Right renal cortex interstitium (tissue), 3 donors: Measurements from ENCODE around the gene CSF3R. TPM values are rescaled to one million over a fixed set of nuclear protein-coding genes. Genes with fewer than 3 reads are reported as not detected.
"Not testable (repeated sequence)": the region's sequence is repeated elsewhere in the genome, so short reads cannot be mapped to it uniquely, and the experiment has no call there.

ENCODE experiments used
- DNase-seq, 3 donors: peaks; one replicate each; pipeline ENCODE4 v3.0.0-alpha.2; 2013; ENCODE audit warnings: low read depth in 3 of 3, low spot score in 2 of 3
- polyA plus RNA-seq, 3 donors: library from polyadenylated mRNA; unstranded; fragments of 120-200 nt; gene quantifications; one replicate each; pipeline ENCODE4 v1.2.1, GENCODE V29; 2013; ENCODE audit not compliant: insufficient read length in 3 of 3

The CSF3R gene
- polyA plus RNA-seq, 3 donors = 2.0 to 3.6 (median 3.3) TPM

DNA sequence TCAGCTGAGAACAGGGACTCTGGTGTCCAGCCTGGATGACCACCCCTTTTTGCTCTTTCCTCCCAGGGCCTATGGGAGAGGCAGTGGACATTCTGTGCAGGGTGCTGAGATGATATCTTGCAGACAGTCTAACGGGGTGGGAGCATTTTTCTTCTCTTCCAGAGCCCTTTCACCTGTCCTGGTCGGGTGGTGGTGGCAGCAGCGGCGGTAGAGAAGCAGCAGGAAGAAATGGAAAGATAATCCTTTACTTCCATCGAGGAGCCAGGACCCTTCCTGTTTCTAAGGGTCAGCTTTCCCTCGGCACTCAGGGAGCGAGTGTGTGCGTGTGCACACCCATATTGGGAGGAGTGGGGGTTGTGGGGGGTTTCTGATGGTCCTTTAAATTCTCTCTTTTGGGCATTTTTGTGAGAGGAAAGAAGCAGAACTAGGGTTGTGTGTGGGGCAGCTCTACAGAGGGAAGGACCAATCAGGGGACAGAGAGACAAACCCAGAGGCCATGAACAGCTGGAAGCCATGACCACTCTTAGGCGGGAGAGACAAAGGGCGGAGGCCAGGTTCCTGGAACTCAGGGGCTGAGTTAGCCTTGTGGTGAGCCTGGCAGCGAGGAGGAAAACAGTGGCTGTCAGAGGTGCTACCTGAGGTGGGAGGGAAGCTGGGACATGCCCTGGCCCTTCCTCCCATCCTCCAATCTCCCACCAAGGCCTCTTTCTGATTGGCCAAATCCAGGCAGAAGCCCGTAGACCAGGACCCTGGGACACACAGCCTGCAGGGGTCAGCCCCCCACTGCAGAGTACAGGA, 31.2 kb upstream of the CSF3R start:
- DNase-seq = no peak

DNA sequence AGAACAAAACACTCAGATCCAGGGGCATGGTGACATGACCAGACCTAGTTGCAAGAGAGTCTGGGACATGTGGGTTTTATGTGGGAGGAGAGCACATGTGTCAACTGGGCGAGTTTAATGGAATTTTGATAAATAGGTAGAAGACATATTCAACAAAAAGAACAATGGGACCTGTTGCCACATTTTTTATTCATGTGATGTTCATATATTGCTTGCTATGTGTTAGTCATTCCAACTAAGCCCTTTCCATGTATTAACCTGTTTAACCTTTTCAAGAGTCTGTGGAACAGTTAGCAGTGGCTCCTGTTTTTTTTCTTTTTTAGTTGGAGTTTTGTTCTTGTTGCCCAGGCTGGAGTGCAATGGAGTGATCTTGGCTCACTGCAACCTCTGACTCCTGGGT, 30.1 kb upstream of the CSF3R start:
- DNase-seq = no peak

DNA sequence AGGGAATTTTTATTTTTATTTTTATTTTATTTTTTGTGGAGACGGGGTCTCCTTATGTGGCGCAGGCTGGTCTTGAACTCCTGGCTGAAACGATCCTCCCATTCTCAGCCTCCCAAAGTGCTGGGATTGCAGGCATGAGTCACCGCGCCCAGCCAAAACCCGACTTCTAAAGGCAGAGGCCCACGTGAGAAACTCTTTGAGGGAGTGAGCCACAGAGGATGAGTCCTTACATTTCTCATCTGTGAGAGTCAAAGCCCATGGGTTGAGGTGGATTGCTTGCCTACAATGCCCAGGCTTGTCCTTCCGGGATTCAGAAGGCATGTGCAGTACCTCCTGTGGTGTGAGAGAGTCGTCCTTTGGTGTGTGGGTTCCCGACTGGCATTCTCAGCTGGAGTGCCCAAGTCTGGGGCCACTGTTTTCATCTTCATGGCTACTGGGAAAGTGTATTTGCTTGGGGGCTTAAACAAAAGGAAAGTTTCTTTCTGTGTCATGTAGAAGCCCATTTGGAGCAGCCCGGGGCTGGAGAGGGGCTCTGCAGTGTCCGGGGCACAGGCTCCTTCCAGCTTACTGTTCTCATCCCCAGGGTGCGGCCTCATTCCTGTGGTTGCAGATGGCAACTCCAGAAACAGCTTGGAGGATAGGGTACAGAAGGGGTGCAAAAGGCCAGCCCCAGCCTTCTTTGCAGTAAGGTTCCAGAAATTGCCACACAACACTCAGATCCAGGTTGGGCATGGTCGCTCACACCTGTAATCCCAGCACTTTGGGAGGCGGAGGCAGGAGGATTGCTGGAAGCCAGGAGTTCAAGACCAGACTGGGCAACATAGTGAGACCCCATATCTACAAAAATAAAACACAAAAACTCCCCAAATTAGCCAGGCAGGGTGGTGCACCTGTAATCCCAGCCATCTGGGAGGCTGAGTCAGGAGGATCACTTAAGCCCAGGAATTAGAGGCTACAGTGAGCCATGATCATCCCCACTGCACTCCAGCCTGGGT, 29.4 kb upstream of the CSF3R start:
- no peak for DNase-seq

DNA sequence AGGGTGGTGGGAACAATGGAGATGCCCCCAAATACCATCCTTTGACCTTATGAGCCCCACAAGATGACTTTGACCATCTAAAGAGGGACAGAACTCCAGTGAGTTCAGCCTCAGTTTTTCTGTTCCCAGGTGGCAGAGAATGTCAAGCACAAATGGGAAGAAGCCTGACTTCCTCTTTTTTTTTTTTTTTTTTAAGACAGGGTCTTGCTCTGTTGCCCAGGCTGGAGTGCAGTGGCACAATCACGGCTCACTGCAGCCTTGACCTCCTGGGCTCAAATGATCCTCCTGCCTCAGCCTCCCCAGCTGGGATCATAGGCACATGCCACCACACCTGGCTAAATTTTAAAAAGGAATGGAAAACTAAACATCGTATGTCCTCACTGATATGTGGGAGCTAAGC, 28.5 kb upstream of the CSF3R start:
- DNase-seq = not testable (repeated sequence)

DNA sequence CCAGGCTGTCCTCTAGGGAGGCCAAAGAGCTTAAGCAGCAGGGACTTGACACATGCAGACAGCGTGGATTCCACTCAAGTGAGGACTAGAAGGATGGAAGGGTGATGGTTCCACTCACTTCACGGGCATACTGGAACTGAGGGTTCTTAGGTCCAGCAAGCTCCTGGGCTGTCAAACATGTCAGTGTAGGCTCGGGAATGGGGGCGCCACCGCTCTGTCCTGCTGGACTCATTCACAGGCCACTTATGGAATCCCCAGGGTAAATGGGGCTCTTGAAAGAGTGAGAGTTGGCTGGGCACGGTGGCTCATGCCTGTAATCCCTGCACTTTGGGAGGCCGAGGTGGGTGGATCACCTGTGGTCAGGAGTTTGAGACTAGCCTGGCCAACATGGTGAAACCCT, 27.7 kb upstream of the CSF3R start:
- DNase-seq = no peak

DNA sequence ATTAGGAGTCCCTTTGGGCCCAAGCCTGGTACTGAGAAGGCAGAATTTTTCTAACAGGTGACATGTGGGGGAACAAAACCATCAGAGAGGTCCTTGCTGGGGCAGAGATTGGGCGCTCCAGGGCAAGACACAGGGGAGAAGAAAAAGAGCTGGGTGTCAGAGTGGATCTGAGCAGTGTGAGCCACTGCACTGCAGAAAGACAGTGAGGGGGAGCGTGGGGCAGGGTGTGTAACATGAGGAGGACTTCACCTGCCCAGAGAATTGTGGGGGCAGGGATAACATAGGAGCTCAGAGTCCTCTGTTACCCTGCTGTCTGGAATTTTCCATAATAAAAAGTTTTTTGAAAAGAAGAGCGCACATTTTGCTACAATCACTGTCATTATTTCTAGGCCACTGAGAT, 25.5 kb upstream of the CSF3R start:
- no peak for DNase-seq

DNA sequence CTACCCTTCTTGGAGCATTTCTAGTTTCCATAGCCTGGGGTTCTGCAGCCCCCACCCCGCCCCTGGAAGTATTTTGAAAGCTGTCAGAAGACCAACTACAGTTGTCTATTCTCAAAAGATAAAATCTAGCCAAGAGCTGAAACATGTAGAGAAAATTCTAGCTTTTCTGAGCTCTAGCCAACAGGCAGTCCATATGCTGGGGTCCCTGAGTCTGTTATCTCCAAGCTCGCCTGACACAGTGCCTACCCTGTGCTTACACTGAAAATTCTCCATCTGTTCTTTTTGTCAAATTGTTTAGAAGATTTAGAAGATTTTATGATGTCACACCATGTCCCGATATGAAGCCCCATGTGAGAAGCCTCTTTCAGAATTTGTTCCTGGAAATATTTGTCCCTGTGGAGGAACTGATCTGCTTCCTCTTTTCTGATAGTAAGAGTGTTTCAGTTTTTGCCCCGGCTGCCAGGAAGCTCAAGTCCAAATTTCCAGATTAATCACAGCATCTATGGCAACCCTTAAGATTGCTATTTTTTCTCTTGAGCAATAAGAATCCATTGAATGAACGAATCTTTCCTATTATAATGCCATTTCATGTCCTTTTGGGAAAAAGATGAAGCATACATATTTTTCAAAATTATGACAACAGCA, 23.7 kb upstream of the CSF3R start:
- DNase-seq = no peak

DNA sequence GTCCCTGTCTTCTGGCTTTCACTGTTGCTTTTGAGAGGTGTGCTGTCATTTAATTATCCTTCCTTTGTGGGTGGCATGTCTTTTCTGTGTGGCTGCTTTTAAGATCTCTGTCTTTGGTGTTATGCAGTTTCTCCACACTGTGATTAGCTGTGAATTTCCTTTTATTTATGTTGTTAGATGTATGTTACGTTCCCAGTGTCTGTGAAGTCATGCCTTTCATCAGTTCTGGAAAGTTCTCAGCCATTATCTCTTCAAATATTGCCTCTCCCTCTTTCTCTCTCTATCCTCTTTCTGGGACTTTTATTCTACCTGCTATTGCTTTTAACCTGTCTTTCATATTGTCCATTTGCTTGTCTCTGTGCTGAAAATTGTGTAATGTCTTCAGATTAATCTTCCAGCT, 21.0 kb upstream of the CSF3R start:
- no peak for DNase-seq

DNA sequence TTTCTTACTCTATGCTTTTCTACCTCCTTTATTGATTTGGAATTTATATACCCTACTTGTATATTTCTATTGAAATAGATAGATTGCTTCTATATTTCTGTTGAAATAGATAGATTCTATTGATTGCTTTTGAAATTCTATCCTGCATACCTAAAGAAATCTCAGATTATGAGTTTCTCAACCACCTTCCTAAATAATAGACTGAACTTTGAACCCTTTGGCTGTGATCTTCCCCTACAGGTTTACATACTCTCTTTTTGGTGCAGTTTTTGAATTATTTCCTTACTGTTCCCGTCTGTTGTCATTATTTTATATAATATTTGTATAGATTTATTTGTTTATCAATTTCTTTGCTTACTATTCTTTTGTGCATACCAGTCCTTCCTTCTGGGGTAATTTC, 20.4 kb upstream of the CSF3R start:
- DNase-seq = no peak

DNA sequence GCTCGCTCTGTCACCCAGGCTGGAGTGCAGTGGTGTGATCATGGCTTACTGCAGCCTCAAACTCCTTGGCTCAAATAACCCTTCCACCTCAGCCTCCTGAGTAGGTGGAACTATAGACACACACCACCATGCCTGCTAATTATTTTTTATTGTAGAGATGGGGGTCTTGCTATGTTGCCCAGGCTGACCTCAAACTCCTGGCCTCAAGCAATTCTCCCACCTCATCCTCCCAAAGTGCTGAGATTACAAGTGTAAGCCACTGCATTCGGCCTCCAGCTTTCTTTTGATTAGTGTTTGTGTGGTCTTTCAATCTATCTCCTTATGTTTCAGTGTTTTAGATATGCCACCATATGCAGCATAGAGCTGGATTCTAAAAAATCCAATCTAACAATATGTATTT, 19.9 kb upstream of the CSF3R start:
- no peak for DNase-seq

DNA sequence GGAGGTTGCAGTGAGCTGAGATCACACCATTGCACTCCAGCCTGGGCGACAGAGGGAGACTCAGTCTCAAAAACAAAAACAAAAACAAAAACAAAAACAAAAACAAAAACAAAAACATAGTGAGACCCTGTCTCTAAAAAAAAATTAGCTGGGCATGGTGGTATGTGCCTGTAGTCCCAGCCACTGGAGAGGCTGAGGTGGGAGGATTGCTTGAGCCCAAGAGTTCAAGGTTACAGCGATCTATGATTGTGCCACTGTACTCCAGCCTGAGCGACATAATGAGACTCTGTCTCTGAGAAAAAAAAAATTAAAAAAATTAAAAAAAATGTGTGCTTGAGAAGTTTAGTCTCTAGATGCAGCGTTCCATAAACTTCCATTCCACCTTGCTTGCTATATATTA, 19.2 kb upstream of the CSF3R start:
- DNase-seq = not testable (repeated sequence)

DNA sequence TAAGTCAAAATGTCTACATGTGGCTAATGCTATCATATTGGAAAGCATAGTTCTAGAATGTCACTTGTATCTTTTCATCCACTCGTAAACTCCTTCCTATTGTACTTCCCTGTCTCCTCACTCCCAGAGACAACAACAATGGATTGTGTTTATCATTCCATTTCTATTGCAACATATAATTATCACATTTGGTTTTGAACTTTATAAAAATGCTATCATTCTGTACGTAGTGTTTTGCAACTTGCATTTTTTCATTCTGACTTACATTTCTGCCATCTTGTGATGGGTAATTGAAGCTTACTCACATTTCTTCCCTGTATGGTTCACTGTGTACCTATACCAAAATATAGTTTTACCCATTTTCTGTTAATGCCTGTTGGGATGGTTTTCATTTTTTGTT, 14.5 kb upstream of the CSF3R start:
- no peak for DNase-seq

DNA sequence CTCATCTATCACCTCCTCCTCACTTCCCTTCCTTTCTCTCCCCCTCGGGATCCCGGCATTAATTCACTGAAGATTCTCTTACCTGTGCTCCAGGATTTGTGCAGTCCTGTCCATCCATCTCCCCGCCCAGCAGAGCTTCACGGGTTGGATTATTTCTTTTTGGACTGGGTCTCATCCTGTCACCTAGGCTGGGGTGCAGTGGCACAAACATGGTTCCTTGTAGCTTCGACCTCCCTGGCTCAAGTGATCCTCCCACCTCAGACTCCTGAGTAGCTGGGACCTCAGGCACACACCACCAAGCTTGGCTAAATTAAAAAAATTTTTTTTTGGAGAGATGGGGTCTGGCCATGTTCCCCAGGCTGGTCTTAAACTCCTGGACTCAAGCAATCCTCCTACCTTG, 12.3 kb upstream of the CSF3R start:
- DNase-seq = no peak

DNA sequence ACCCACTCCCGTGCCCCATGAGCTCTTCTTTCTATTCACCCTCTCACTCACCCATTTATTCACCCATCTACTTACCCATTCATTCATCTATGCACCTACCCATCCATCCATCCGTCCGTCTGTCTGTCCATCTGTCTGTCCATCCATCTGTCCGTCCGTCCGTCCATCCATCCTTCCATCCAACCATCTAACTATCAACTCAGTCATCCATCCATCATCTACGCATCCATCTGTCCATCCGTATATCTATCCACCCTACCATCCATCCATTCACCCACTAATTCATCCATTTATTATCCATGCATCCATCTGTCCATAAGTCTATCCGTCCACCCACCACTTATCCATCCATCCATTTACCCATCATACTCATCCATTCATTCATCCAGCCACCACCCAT, 10.8 kb upstream of the CSF3R start:
- DNase-seq = no peak

DNA sequence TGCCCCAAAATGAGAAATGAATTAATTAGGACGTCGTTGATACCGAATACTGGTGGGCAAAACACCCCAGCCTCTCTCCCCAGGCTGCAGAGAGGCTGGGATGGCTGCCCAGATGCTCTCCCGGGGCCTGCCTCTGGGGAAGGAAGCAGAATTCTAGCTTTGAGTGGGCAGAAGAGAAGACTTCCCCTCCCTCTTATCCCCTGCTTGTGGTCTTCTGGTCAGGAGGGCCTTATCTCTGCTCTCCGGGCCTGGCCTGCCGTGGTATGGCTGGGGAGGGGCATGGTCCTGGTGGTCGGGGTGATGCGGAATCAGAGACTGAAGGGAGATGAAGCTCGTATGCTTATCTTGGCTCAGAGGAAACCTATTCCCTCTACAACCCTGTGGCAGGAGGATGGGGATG, 9.8 kb upstream of the CSF3R start:
- no peak for DNase-seq

DNA sequence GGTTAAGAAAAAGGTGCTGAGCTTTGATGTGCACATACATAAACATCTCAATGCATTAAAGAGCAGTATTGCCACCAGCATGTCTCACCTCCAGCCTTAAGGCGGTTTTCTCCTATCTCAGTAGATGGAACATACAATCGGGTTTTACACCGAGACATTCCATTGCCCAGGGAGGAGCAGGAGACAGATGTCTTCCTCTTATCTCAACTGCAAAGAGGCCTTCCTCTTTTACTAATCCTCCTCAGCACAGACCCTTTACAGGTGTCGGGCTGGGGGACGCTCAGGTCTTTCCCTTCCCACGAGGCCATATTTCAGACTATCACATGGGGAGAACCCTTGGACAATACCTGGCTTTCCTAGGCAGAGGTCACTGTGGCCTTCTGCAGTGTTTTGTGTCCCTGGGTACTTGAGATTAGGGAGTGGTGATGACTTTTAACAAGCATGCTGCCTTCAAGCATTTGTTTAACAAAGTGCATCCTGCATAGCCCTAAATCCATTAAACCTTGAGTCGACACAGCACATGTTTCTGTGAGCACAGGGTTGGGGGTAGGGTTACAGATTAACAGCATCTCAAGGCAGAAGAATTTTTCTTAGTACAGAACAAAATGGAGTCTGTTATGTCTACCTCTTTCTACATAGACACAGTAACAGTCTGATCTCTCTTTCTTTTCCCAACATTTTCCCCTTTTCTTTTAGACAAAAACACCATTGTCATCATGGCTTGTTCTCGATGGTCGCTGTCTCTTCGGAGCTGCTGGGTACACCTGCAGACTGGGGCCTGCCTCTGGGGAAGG, 6.7 kb upstream of the CSF3R start:
- not testable (repeated sequence) for DNase-seq

DNA sequence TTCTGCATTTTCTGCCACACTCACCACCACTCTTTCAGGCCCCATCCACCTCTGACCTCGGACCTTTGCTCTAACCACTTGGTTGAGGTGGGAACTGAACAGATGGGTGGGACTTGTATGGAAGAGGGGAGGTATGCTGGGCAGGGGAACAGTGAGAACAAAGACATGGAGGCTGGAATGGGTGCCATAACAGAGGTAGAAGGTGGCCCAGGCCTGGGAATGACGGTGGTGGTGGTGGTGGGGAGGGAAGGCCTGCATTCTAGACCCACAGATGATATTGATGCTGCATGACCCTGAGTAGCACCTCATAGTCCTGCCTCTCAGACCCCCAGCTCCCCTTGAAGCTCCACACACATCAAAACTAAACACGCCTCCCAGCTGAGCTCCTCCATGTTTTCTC, 5.2 kb upstream of the CSF3R start:
- DNase-seq = no peak

DNA sequence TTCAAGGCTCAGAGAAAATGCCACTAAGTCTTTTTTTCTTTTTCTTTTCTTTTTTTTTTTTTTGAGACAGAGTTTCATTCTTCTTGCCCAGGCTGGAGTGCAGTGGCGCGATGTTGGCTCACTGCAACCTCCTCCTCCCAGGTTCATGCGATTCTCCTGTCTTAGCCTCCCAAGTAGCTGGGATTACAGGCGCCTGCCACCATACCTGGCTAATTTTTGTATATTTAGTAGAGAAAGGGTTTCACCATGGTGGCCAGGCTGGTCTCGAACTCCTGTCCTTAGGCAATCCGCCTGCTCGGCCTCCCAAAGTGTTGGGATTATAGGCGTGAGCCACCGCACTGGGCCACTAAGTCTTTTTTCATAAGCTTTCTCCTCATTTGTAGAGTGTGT, 4.6 kb upstream of the CSF3R start:
- not testable (repeated sequence) for DNase-seq

DNA sequence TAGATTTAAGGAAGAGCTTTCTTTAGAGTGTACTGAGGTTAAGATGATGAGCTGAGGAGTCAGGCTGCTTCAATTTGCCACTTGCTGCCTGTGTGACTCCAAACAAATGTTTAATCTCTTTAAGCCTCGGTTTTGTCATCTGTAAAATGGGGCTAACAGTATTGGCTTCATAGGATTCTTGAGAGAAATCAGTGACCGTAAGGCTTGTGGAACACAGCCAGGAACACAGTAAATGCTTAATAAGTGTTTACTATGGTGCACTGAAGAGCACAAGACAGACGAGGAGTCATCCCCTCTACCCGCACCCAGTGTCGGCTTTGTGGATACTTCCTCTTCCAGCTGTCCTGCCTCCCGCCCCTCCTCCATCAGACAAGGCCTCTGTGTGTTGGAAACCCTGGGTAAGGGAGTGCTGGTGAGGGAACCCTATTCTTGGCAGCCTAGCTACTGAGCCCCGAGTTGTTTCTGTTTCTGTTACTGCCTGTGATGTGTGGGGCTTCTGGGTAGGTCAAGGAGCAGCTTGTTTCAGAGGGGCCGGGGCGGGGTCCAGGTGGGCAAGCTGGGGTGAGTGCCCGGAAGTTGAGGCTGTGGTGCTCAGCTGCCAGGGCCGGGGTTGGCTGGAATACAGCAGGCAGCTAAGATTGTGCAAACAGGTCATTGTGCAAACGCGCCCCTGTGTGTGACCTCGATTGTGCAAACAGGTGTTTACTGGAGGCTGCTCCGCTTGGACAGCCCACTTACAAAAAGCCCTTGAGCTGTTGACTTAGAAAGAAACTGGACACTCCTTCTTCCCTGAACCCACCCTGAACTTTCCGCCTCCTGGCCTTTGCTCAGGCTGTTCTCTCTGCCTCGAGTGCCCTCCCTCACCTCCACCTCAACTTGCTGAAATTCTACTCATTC, 4.0 kb upstream of the CSF3R start:
- DNase-seq = no peak

DNA sequence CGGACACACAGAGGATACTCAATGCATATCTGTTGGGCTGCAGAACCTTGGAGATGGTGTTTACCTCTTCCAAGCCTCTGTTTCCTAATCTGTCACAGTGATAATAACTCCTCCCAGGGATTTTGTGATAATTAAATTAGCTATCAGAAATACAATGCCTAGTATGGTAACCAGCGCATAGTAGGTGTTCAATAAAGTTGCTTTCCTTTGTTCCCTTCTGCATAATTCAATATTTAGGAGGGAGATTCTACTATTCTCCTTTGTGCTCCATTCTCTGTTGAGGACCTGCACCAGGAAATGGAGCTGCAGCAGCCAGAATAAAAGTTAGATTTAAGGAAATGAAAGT, 3.4 kb upstream of the CSF3R start:
- no peak for DNase-seq
